ENCODE results near the gene SLC7A10.
"Not testable (repeated sequence)": the region's sequence is repeated elsewhere in the genome, so short reads cannot be mapped to it uniquely, and the experiment has no call there.

The SLC7A10 gene

GRCh38 chr19:33174186-33174585, 51.5 kb downstream of the SLC7A10 start:
- no peak for TF ChIP-seq CTCF (IDR thresholded peaks at IDR 0.05; ENCODE audit: low read depth, low read length)
- no peak for DNase-seq (ENCODE audit: low read depth, low spot score)
- H3K4me3 ChIP-seq (ENCODE audit: low read depth, low read length): no peak overlapping the region
- in situ Hi-C loops (cut with HindIII; ENCODE audit: low sequenced_read_pairs): no loop called here

GRCh38 chr19:33171916-33172359, 53.7 kb downstream of the SLC7A10 start:
- no peak for TF ChIP-seq CTCF (IDR thresholded peaks at IDR 0.05; ENCODE audit: low read depth, low read length)
- in situ Hi-C loops (cut with HindIII; ENCODE audit: low sequenced_read_pairs): no loop called here
- peak; percentile 32 for DNase-seq (ENCODE audit: low read depth, low spot score)

GRCh38 chr19:33171222-33171795, 54.3 kb downstream of the SLC7A10 start:
- in situ Hi-C loops (cut with HindIII; ENCODE audit: low sequenced_read_pairs): no loop called here
- no peak overlapping the region for H3K4me3 ChIP-seq (ENCODE audit: low read depth, low read length)
- no peak for DNase-seq (ENCODE audit: low read depth, low spot score)

More at GRCh38 chr19:33171916-33172359, 53.7 kb downstream of the SLC7A10 start:
- no peak overlapping the region for H3K4me3 ChIP-seq (ENCODE audit: low read depth, low read length)

GRCh38 chr19:33168528-33168927, 57.1 kb downstream of the SLC7A10 start:
- no peak overlapping the region for H3K4me3 ChIP-seq (ENCODE audit: low read depth, low read length)
- in situ Hi-C loops (cut with HindIII; ENCODE audit: low sequenced_read_pairs): no loop called here
- no peak for TF ChIP-seq CTCF (IDR thresholded peaks at IDR 0.05; ENCODE audit: low read depth, low read length)
- no peak for DNase-seq (ENCODE audit: low read depth, low spot score)

More at GRCh38 chr19:33171222-33171795, 54.3 kb downstream of the SLC7A10 start:
- no peak for TF ChIP-seq CTCF (IDR thresholded peaks at IDR 0.05; ENCODE audit: low read depth, low read length)

GRCh38 chr19:33167438-33167837, 58.2 kb downstream of the SLC7A10 start:
- in situ Hi-C loops (cut with HindIII; ENCODE audit: low sequenced_read_pairs): no loop called here
- no peak for TF ChIP-seq CTCF (IDR thresholded peaks at IDR 0.05; ENCODE audit: low read depth, low read length)
- DNase-seq (ENCODE audit: low read depth, low spot score): no peak
- H3K4me3 ChIP-seq (ENCODE audit: low read depth, low read length): no peak overlapping the region

- H3K4me3 ChIP-seq (ENCODE audit: low read depth, low read length); DNase-seq (ENCODE audit: low read depth, low spot score); in situ Hi-C loops (cut with HindIII; ENCODE audit: low sequenced_read_pairs): not testable (repeated sequence)
These were observed 59.6 kb downstream of the SLC7A10 start for GRCh38 chr19:33166037-33166436.

- H3K4me3 ChIP-seq (ENCODE audit: low read depth, low read length): no peak overlapping the region
- DNase-seq (ENCODE audit: low read depth, low spot score): no peak
- TF ChIP-seq CTCF (IDR thresholded peaks at IDR 0.05; ENCODE audit: low read depth, low read length): no peak
- in situ Hi-C loops (cut with HindIII; ENCODE audit: low sequenced_read_pairs): no loop called here
These were observed 62.2 kb downstream of the SLC7A10 start for GRCh38 chr19:33163481-33163880.

Data from astrocyte of the spinal cord (primary cell).